Endothelial cell of umbilical vein (primary cell): ENCODE results near the gene B3GALNT1.

ENCODE experiments used
- CTCF ChIP-seq, 2 donors: IDR thresholded peaks; 1 replicate in 1 of 2; 2 replicates in 1 of 2; pipeline ENCODE4 v1.5.1; 2011; ENCODE audit warnings: low read length in 2 of 2, mild to moderate bottlenecking in 2 of 2, moderate library complexity in 2 of 2, control low read depth in 1 of 2, inconsistent platforms in 1 of 2, low read depth in 1 of 2; ENCODE audit not compliant: insufficient read depth in 1 of 2; ENCODE audit errors: extremely low read depth in 1 of 2
- EZH2 ChIP-seq: IDR thresholded peaks from 2 replicates; pipeline ENCODE4 v1.6.1; 2012; ENCODE audit warnings: borderline replicate concordance, low read depth, mild to moderate bottlenecking, moderate library complexity, low read length, inconsistent platforms; ENCODE audit not compliant: severe bottlenecking
- GATA2 ChIP-seq: IDR thresholded peaks from 2 replicates; pipeline ENCODE4 v1.7.0; 2011; ENCODE audit warnings: low read depth, mild to moderate bottlenecking, moderate library complexity, mixed read lengths, low read length; ENCODE audit not compliant: insufficient read length, insufficient read depth
- JUN ChIP-seq: IDR thresholded peaks from 2 replicates; pipeline ENCODE4 v1.6.1; 2011; ENCODE audit warnings: borderline replicate concordance, low read depth; ENCODE audit not compliant: insufficient read length, insufficient read depth
- MAX ChIP-seq: IDR thresholded peaks from 2 replicates; pipeline ENCODE4 v1.6.1; 2011; ENCODE audit not compliant: insufficient read depth, insufficient read length
- MYC ChIP-seq: IDR thresholded peaks from one replicate; pipeline ENCODE4 v1.6.1; 2011; ENCODE audit warnings: mild to moderate bottlenecking, low read depth, low read length
- POLR2A ChIP-seq: IDR thresholded peaks from 2 replicates; pipeline ENCODE4 v1.6.1; 2012; ENCODE audit warnings: low read depth, mild to moderate bottlenecking, control low read depth, low read length
- POLR2AphosphoS5 ChIP-seq: IDR thresholded peaks from 2 replicates; pipeline ENCODE4 v1.6.1; 2012; ENCODE audit warnings: low read depth, mild to moderate bottlenecking, control low read depth, low read length, moderate library complexity; ENCODE audit not compliant: insufficient read depth

GRCh38 chr3:161049683-161050248, 55.4 kb downstream of the B3GALNT1 start:
- TF ChIP-seq POLR2A (no peak), CTCF (IDR thresholded peaks at IDR 0.05; ENCODE audit: extremely low read depth in 1 of 2, insufficient read depth in 1 of 2, low read depth in 1 of 2, low read length in 2 of 2) (no peak), POLR2AphosphoS5 (no peak), GATA2 (no peak), EZH2 (no peak), MYC (no peak), MAX (no peak), JUN (no peak)
